SK-N-SH treated with all-trans-retinoic acid at 6 μM for 48 hours (cell line): ENCODE data around the gene ADAMTS5.

Experiments used
- ARNTL ChIP-seq: fragments of 450-650 bp; formaldehyde crosslinking; IDR thresholded peaks from 2 replicates; pipeline ENCODE4 v1.5.0; 2020; ENCODE audit warnings: low read depth, mild to moderate bottlenecking, moderate library complexity, borderline replicate concordance
- GLIS3 ChIP-seq: fragments of 250-450 bp; sonication (Bioruptor Pico); IDR thresholded peaks from 2 replicates; pipeline ENCODE4 v1.5.0; 2020; ENCODE audit warnings: mild to moderate bottlenecking, moderate library complexity
- PATZ1 ChIP-seq: fragments of 250-450 bp; sonication (Bioruptor Pico); IDR thresholded peaks from 2 replicates; pipeline ENCODE4 v1.8.0; 2020; ENCODE audit warnings: mild to moderate bottlenecking, moderate library complexity, borderline replicate concordance
- PPARA ChIP-seq: fragments of 250-450 bp; sonication (Bioruptor Pico); IDR thresholded peaks from 2 replicates; pipeline ENCODE4 v1.5.0; 2020; ENCODE audit warnings: mild to moderate bottlenecking, borderline replicate concordance
- TSHZ2 ChIP-seq: fragments of 250-450 bp; sonication (Bioruptor Pico); IDR thresholded peaks from 2 replicates; pipeline ENCODE4 v1.5.0; 2020; ENCODE audit warnings: mild to moderate bottlenecking, moderate library complexity
- ZFP3 ChIP-seq: fragments of 250-450 bp; sonication (Bioruptor Pico); IDR thresholded peaks from 2 replicates; pipeline ENCODE4 v1.5.0; 2020; ENCODE audit warnings: mild to moderate bottlenecking, moderate library complexity
- ZNF70 ChIP-seq: fragments of 450-650 bp; formaldehyde crosslinking; IDR thresholded peaks from 2 replicates; pipeline ENCODE4 v1.5.0; 2020; ENCODE audit warnings: mild to moderate bottlenecking, moderate library complexity
- ZNF8 ChIP-seq: fragments of 450-650 bp; formaldehyde crosslinking; IDR thresholded peaks from 2 replicates; pipeline ENCODE4 v1.5.0; 2020; ENCODE audit warnings: mild to moderate bottlenecking, moderate library complexity
- TF ChIP-seq, protein P1 (sequence below): fragments of 250-450 bp; sonication (Bioruptor Pico); IDR thresholded peaks from 2 replicates; pipeline ENCODE4 v1.5.1; 2021; ENCODE audit warnings: mild to moderate bottlenecking, moderate library complexity
- TF ChIP-seq, protein P2 (sequence below): fragments of 250-450 bp; sonication (Bioruptor Pico); IDR thresholded peaks from 2 replicates; pipeline ENCODE4 v1.5.1; 2020; ENCODE audit warnings: low read depth, mild to moderate bottlenecking, moderate library complexity
- TF ChIP-seq, protein P3 (sequence below): fragments of 250-450 bp; sonication (Bioruptor Pico); IDR thresholded peaks from 2 replicates; pipeline ENCODE4 v1.8.0; 2021; ENCODE audit warnings: low read depth, mild to moderate bottlenecking, moderate library complexity, borderline replicate concordance

DNA sequence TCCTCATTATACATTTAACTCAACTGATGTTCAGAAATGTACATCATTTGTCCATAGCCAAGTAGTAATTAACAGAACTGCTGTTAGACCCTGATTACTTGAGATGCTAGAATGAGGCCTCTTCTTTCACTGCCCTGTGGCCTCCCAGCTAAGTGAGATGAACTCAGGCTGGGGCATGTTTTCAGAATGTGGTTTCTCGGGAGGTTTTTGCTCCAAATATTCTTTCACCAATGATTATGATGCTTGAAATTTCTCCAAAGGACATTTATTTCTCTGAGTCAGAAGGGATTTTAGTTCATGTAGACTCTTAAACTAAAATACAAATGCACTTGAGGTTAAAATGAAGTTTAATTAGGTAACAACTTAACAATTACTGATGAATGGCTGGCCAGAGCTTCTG, 34.6 kb upstream of the ADAMTS5 start:
- TF ChIP-seq, protein P1, sequence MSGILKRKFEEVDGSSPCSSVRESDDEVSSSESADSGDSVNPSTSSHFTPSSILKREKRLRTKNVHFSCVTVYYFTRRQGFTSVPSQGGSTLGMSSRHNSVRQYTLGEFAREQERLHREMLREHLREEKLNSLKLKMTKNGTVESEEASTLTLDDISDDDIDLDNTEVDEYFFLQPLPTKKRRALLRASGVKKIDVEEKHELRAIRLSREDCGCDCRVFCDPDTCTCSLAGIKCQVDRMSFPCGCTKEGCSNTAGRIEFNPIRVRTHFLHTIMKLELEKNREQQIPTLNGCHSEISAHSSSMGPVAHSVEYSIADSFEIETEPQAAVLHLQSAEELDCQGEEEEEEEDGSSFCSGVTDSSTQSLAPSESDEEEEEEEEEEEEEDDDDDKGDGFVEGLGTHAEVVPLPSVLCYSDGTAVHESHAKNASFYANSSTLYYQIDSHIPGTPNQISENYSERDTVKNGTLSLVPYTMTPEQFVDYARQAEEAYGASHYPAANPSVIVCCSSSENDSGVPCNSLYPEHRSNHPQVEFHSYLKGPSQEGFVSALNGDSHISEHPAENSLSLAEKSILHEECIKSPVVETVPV (CRISPR knock-in tag) = no peak
- TF ChIP-seq TSHZ2 (no peak), ZFP3 (CRISPR knock-in tag) (no peak), ZNF70 (CRISPR knock-in tag) (no peak), ARNTL (no peak), PATZ1 (no peak), PPARA (no peak), GLIS3 (no peak), ZNF8 (CRISPR knock-in tag) (no peak)
- TF ChIP-seq, protein P2, sequence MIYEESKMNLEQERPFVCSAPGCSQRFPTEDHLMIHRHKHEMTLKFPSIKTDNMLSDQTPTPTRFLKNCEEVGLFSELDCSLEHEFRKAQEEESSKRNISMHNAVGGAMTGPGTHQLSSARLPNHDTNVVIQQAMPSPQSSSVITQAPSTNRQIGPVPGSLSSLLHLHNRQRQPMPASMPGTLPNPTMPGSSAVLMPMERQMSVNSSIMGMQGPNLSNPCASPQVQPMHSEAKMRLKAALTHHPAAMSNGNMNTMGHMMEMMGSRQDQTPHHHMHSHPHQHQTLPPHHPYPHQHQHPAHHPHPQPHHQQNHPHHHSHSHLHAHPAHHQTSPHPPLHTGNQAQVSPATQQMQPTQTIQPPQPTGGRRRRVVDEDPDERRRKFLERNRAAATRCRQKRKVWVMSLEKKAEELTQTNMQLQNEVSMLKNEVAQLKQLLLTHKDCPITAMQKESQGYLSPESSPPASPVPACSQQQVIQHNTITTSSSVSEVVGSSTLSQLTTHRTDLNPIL (CRISPR knock-in tag) = no peak
- TF ChIP-seq, protein P3, sequence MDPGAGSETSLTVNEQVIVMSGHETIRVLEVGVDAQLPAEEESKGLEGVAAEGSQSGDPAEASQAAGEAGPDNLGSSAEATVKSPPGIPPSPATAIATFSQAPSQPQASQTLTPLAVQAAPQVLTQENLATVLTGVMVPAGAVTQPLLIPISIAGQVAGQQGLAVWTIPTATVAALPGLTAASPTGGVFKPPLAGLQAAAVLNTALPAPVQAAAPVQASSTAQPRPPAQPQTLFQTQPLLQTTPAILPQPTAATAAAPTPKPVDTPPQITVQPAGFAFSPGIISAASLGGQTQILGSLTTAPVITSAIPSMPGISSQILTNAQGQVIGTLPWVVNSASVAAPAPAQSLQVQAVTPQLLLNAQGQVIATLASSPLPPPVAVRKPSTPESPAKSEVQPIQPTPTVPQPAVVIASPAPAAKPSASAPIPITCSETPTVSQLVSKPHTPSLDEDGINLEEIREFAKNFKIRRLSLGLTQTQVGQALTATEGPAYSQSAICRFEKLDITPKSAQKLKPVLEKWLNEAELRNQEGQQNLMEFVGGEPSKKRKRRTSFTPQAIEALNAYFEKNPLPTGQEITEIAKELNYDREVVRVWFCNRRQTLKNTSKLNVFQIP (CRISPR knock-in tag) = no peak
